ENCODE data around the gene SETDB1.

Gene SETDB1

GRCh38 chr1:150944856-150945255, 18.7 kb downstream of the SETDB1 start:
- in situ Hi-C loops (cut with HindIII; ENCODE audit: low pct_ligation_motif_present, low sequenced_read_pairs), result loop anchor here (25.0 kb wide), 1 partner anchor 133 kb away; the partner anchor contains the start of gene CTSK
- no peaks in the 10 kb centered on the region for H3K27me3 ChIP-seq (replicated peaks)
- H3K36me3 ChIP-seq (replicated peaks), result peaks cover 63% of the 10 kb centered on the region
- no peak overlapping the region for H3K4me3 ChIP-seq (ENCODE audit: low read depth, low read length)
- no peak for TF ChIP-seq CTCF (IDR thresholded peaks at IDR 0.05; ENCODE audit: low read depth, low read length, missing control alignments)
- DNase-seq, result no peak
- no peak overlapping the region for H3K27ac ChIP-seq

GRCh38 chr1:150954708-150955107, 28.5 kb downstream of the SETDB1 start:
- TF ChIP-seq CTCF (IDR thresholded peaks at IDR 0.05; ENCODE audit: low read depth, low read length, missing control alignments), result no peak
- H3K27me3 ChIP-seq (replicated peaks), result no peaks in the 10 kb centered on the region
- H3K4me3 ChIP-seq (ENCODE audit: low read depth, low read length), result no peak overlapping the region
- in situ Hi-C loops (cut with HindIII; ENCODE audit: low pct_ligation_motif_present, low sequenced_read_pairs), result no loop called here
- no peak for DNase-seq
- no peak overlapping the region for H3K27ac ChIP-seq
- peaks cover 41% of the 10 kb centered on the region for H3K36me3 ChIP-seq (replicated peaks)

GRCh38 chr1:150955280-150955679, 29.1 kb downstream of the SETDB1 start:
- H3K36me3 ChIP-seq (replicated peaks), result peaks cover 42% of the 10 kb centered on the region
- in situ Hi-C loops (cut with HindIII; ENCODE audit: low pct_ligation_motif_present, low sequenced_read_pairs), result no loop called here
- no peak for DNase-seq

GRCh38 chr1:150957666-150958065, 31.5 kb downstream of the SETDB1 start:
- Histone ChIP-seq H3K27ac (no peak overlapping the region), H3K27me3 (replicated peaks) (no peaks in the 10 kb centered on the region), H3K36me3 (replicated peaks) (peaks cover 49% of the 10 kb centered on the region), H3K4me3 (ENCODE audit: low read depth, low read length) (no peak overlapping the region)
- DNase-seq, result no peak
- no peak for TF ChIP-seq CTCF (IDR thresholded peaks at IDR 0.05; ENCODE audit: low read depth, low read length, missing control alignments)
- in situ Hi-C loops (cut with HindIII; ENCODE audit: low pct_ligation_motif_present, low sequenced_read_pairs), result no loop called here

More at GRCh38 chr1:150955280-150955679, 29.1 kb downstream of the SETDB1 start:
- Histone ChIP-seq H3K27me3 (replicated peaks) (no peaks in the 10 kb centered on the region), H3K4me3 (ENCODE audit: low read depth, low read length) (no peak overlapping the region), H3K27ac (no peak overlapping the region)
- TF ChIP-seq CTCF (IDR thresholded peaks at IDR 0.05; ENCODE audit: low read depth, low read length, missing control alignments), result no peak

- peaks cover 64% of the 10 kb centered on the region for H3K36me3 ChIP-seq (replicated peaks)
- H3K4me3 ChIP-seq (ENCODE audit: low read depth, low read length), result no peak overlapping the region
- TF ChIP-seq CTCF (IDR thresholded peaks at IDR 0.05; ENCODE audit: low read depth, low read length, missing control alignments), result no peak
- H3K27me3 ChIP-seq (replicated peaks), result no peaks in the 10 kb centered on the region
- in situ Hi-C loops (cut with HindIII; ENCODE audit: low pct_ligation_motif_present, low sequenced_read_pairs), result no loop called here
- no peak for DNase-seq
- H3K27ac ChIP-seq, result no peak overlapping the region
Measured at GRCh38 chr1:150960646-150961045, 34.5 kb downstream of the SETDB1 start.

GRCh38 chr1:150961756-150962155, 35.6 kb downstream of the SETDB1 start:
- no peak for TF ChIP-seq CTCF (IDR thresholded peaks at IDR 0.05; ENCODE audit: low read depth, low read length, missing control alignments)
- in situ Hi-C loops (cut with HindIII; ENCODE audit: low pct_ligation_motif_present, low sequenced_read_pairs), result no loop called here
- H3K4me3 ChIP-seq (ENCODE audit: low read depth, low read length), result no peak overlapping the region

More at GRCh38 chr1:150961756-150962155, 35.6 kb downstream of the SETDB1 start:
- no peak for DNase-seq
- Histone ChIP-seq H3K27me3 (replicated peaks) (no peaks in the 10 kb centered on the region), H3K27ac (no peak overlapping the region), H3K36me3 (replicated peaks) (peaks cover 75% of the 10 kb centered on the region)
